CD4-positive, alpha-beta T cell (primary cell): ENCODE data around the gene ABLIM1. TPM values are rescaled to one million over a fixed set of nuclear protein-coding genes. Genes with fewer than 3 reads are reported as not detected.
A peak's percentile ranks its signal among the peaks of the same experiment; 100 is the strongest.

Source experiments
- ATAC-seq: fragments of 200-7000 bp; cut with Tn5 transposase; one replicate; pipeline ENCODE4 v1.10.0; 2022; ENCODE audit warnings: mild to moderate bottlenecking; ENCODE audit not compliant: poor library complexity
- CTCF ChIA-PET: fragments of 350-600 bp; sonication (Branson Sonifier 250); formaldehyde crosslinking; loops from one replicate; lab custom pipeline; 2021; ENCODE audit warnings: antibody characterized with exemption, inconsistent platforms; lab: Charles Lee
- POLR2A ChIA-PET: fragments of 350-600 bp; sonication (Branson Sonifier 250); formaldehyde crosslinking; loops from one replicate; lab custom pipeline; 2021; ENCODE audit warnings: antibody characterized with exemption, inconsistent platforms; lab: Charles Lee
- DNase-seq, 14 experiments: peaks; one replicate each; pipeline ENCODE4 v3.0.0-alpha.2; 2013 to 2020; ENCODE audit warnings: mixed read lengths in 2 of 14
- H3K27ac ChIP-seq, 2 donors: one replicate each; pipeline versions ENCODE4 v1.5.1 to v1.7.0; 2013; ENCODE audit warnings: low read length in 2 of 2, low read depth in 1 of 2, mild to moderate bottlenecking in 1 of 2
- H3K27me3 ChIP-seq, 2 experiments: 1 replicate in 1 of 2; 2 replicates in 1 of 2; pipeline versions ENCODE4 v1.6.1 to v1.7.0; 2013; ENCODE audit warnings: low read length in 2 of 2, control low read depth in 1 of 2, mild to moderate bottlenecking in 1 of 2, moderate library complexity in 1 of 2; ENCODE audit not compliant: insufficient read depth in 2 of 2, control insufficient read depth in 1 of 2
- H3K36me3 ChIP-seq: one replicate; pipeline ENCODE4 v1.6.1; 2013; ENCODE audit warnings: low read length, control low read depth; ENCODE audit not compliant: insufficient read depth
- H3K4me1 ChIP-seq: one replicate; pipeline ENCODE4 v1.6.1; 2013; ENCODE audit warnings: low read length, control low read depth; ENCODE audit not compliant: insufficient read depth
- H3K4me3 ChIP-seq: one replicate; pipeline ENCODE4 v1.5.1; 2013; ENCODE audit warnings: mild to moderate bottlenecking, low read length, moderate library complexity
- H3K9me3 ChIP-seq, 2 experiments: 1 replicate in 1 of 2; 2 replicates in 1 of 2; pipeline versions ENCODE4 v1.6.1 to v1.7.0; 2013; ENCODE audit warnings: low read length in 2 of 2, mild to moderate bottlenecking in 2 of 2, control low read depth in 1 of 2, moderate library complexity in 1 of 2; ENCODE audit not compliant: control insufficient read depth in 1 of 2, insufficient read depth in 1 of 2
- H3K27ac Mint-ChIP-seq: one replicate; pipeline ENCODE4 v1.8.0; 2020; ENCODE audit warnings: mixed read lengths
- H3K27me3 Mint-ChIP-seq: one replicate; pipeline ENCODE4 v1.8.0; 2021; ENCODE audit warnings: mixed read lengths
- H3K36me3 Mint-ChIP-seq: one replicate; pipeline ENCODE4 v1.8.0; 2021; ENCODE audit warnings: low read depth, mixed read lengths
- H3K4me1 Mint-ChIP-seq: one replicate; pipeline ENCODE4 v1.8.0; 2021; ENCODE audit warnings: low read depth, mixed read lengths
- H3K4me3 Mint-ChIP-seq: one replicate; pipeline ENCODE4 v1.8.0; 2020; ENCODE audit warnings: mild to moderate bottlenecking, mixed read lengths
- H3K9me3 Mint-ChIP-seq: one replicate; pipeline ENCODE4 v1.8.0; 2020; ENCODE audit warnings: mixed read lengths
- CTCF ChIP-seq: fragments of 200-600 bp; IDR thresholded peaks from one replicate; pipeline ENCODE4 v1.8.0; 2022; ENCODE audit warnings: antibody characterized with exemption, mild to moderate bottlenecking
- intact Hi-C, 2 experiments: fragments of 100-400 bp; cut with DNase I in 1 of 2; cut with micrococcal nuclease in 1 of 2; formaldehyde crosslinking; loops; one replicate each; pipeline versions ENCODE4 v1.15.1 to v1.9.0; 2023 to 2025; cut with DNase I, micrococcal nuclease
- total RNA-seq, 174 experiments: library from RNA in 2 of 174; stranded (reverse) in 2 of 174; gene quantifications; one replicate each; pipeline ENCODE4 v1.2.3 and lab custom pipeline; 2021 to 2026

Gene ABLIM1
- total RNA-seq, 2 experiments from 2014 or later: 217 to 224 TPM

DNA sequence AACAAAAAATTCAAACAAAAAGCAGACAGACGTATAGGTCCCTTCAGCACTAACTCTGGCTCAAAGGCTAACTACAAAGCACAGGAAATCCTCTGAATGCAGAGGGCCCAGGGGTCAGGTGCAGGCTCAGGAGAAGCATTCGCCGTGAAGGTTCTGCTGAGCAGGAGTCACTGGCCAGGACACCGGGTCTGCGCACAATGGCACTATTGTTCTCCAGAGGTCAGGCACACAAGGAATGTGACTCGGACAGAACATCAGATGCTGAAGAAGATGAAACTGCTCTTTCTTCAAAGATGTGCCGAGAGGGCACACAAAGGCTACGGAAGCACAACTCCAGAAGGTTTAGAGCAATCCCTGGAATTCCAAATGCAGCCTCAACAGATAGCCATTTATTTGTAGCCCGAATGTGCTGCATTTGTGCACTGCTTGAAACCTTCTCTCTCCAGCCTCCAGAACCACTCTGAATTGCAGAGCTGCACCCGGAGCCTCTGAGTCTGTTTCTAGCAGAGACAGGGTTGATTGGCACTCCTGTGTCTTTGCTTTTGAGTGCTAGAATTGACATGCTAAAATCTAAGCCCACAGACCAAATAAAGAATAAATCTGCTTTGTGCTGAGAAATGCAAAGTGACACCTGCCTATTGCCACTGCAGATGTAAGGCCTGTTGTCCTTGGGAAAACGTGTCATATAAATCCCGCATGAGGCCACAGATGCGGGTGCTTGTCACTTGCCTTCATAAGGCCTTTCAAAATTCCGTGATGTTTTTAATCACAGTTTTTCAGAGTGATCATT is 168.4 kb downstream of the ABLIM1 start:
- no peak overlapping the region for H3K4me3 ChIP-seq
- Mint-ChIP-seq H3K27ac (peak overlapping the region; percentile 62), H3K4me1 (peaks cover 73% of the 10 kb centered on the region), H3K36me3 (peaks cover 95% of the 10 kb centered on the region), H3K4me3 (no peak overlapping the region), H3K9me3 (no peaks in the 10 kb centered on the region), H3K27me3 (no peaks in the 10 kb centered on the region)
- no peaks in the 10 kb centered on the region for H3K9me3 ChIP-seq
- ChIA-PET POLR2A (interaction anchor here (1.0 kb wide), 1 partner anchor 52 kb away, joined by 3 read pairs; no protein-coding TSS in a partner anchor), CTCF (interaction anchor here (1.2 to 1.3 kb wide), 2 partner anchors 36 to 54 kb away, joined by 3 read pairs; no protein-coding TSS in a partner anchor)
- DNase-seq: no peak
- no peak for ATAC-seq
- TF ChIP-seq CTCF: no peak
- no peak overlapping the region for H3K27ac ChIP-seq
- intact Hi-C loops: loop anchor here in 1 of 2 experiments (5.0 kb wide), 1 partner anchor 58 kb away; no protein-coding TSS in a partner anchor
- H3K27me3 ChIP-seq: no peaks in the 10 kb centered on the region
- peaks cover 25% of the 10 kb centered on the region for H3K4me1 ChIP-seq
- H3K36me3 ChIP-seq: peaks cover 71% of the 10 kb centered on the region

DNA sequence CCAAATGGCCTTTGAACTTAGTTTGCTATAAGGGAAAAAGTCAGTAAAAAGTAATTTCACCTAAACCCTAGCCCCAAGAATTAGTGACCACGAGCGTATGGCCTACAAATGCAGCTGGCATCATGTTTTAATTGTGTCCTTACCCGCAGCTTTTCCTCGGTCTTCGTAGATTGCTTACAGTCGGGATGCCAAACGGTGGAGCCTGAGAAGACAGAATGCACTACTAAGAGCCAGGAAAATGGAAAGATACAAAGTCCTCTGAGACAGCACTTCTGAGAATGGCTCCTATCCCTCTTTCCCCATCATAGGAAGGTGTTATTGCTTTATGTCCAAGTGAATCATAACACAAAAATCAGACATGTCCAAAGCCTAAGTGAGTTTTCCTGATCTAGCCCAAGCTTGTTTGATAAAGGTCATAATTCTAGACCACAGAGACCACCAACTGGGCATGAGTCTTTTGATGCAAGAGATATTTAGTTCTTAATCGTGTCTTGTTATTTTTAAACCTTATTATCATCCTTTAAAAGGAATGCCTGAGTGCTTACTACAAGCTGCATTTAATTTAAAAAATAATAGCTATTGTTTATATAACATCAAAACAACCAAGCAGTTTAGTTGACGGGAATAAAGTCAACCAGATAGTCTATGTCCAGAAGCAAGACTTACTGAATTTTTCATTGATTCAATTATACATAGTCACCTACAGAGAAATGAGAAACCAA is 170.1 kb downstream of the ABLIM1 start:
- Histone ChIP-seq H3K27ac (no peak overlapping the region), H3K4me1 (peaks cover 22% of the 10 kb centered on the region), H3K36me3 (peaks cover 84% of the 10 kb centered on the region), H3K4me3 (no peak overlapping the region), H3K27me3 (no peaks in the 10 kb centered on the region), H3K9me3 (no peaks in the 10 kb centered on the region)
- TF ChIP-seq CTCF: no peak
- Mint-ChIP-seq H3K9me3 (no peaks in the 10 kb centered on the region), H3K27me3 (no peaks in the 10 kb centered on the region), H3K4me1 (peaks cover 71% of the 10 kb centered on the region), H3K4me3 (no peak overlapping the region), H3K27ac (peak overlapping the region; percentile 69), H3K36me3 (peaks cover 97% of the 10 kb centered on the region)
- DNase-seq: no peak
- no peak for ATAC-seq
- CTCF ChIA-PET: interaction anchor here (0.5 to 1.6 kb wide), 3 partner anchors 35 to 51 kb away, joined by 3 to 4 read pairs (median 3); no protein-coding TSS in a partner anchor
- intact Hi-C loops: no loop called here
- POLR2A ChIA-PET: interaction anchor here (1.0 to 2.4 kb wide), 3 partner anchors 9 to 29 kb away, joined by 3 to 6 read pairs (median 4); no protein-coding TSS in a partner anchor

- ChIA-PET POLR2A (interaction anchor here (1.0 to 2.4 kb wide), 6 partner anchors 10 to 34 kb away, joined by 3 to 6 read pairs (median 4); no protein-coding TSS in a partner anchor), CTCF (interaction anchor here (0.5 to 1.8 kb wide), 5 partner anchors 16 to 52 kb away, joined by 3 to 4 read pairs (median 3); no protein-coding TSS in a partner anchor)
- Histone ChIP-seq H3K36me3 (peaks cover 90% of the 10 kb centered on the region), H3K9me3 (no peaks in the 10 kb centered on the region), H3K27ac (no peak overlapping the region), H3K27me3 (no peaks in the 10 kb centered on the region), H3K4me1 (peaks cover 14% of the 10 kb centered on the region), H3K4me3 (no peak overlapping the region)
- H3K4me1 Mint-ChIP-seq: peaks cover 71% of the 10 kb centered on the region
- H3K9me3 Mint-ChIP-seq: no peaks in the 10 kb centered on the region
- intact Hi-C loops: no loop called here
- DNase-seq (no peak), ATAC-seq (no peak)
- H3K4me3 Mint-ChIP-seq: no peak overlapping the region
- no peaks in the 10 kb centered on the region for H3K27me3 Mint-ChIP-seq
- no peak for TF ChIP-seq CTCF
- H3K27ac Mint-ChIP-seq: peak overlapping the region; percentile 69
- peaks cover 97% of the 10 kb centered on the region for H3K36me3 Mint-ChIP-seq
Observed at GRCh38 chr10:114486938-114487814, 170.9 kb downstream of the ABLIM1 start.
